HG03439 (cell line): ENCODE measurements around the gene IFT25.
"Not testable (repeated sequence)": the region's sequence is repeated elsewhere in the genome, so short reads cannot be mapped to it uniquely, and the experiment has no call there.

Experiments used
- ATAC-seq: cut with Tn5 transposase; IDR thresholded peaks from one replicate; pipeline ENCODE4 v1.9.1; 2021; ENCODE audit warnings: mild to moderate bottlenecking, moderate library complexity; ENCODE audit not compliant: unreplicated experiment

IFT25 gene

DNA sequence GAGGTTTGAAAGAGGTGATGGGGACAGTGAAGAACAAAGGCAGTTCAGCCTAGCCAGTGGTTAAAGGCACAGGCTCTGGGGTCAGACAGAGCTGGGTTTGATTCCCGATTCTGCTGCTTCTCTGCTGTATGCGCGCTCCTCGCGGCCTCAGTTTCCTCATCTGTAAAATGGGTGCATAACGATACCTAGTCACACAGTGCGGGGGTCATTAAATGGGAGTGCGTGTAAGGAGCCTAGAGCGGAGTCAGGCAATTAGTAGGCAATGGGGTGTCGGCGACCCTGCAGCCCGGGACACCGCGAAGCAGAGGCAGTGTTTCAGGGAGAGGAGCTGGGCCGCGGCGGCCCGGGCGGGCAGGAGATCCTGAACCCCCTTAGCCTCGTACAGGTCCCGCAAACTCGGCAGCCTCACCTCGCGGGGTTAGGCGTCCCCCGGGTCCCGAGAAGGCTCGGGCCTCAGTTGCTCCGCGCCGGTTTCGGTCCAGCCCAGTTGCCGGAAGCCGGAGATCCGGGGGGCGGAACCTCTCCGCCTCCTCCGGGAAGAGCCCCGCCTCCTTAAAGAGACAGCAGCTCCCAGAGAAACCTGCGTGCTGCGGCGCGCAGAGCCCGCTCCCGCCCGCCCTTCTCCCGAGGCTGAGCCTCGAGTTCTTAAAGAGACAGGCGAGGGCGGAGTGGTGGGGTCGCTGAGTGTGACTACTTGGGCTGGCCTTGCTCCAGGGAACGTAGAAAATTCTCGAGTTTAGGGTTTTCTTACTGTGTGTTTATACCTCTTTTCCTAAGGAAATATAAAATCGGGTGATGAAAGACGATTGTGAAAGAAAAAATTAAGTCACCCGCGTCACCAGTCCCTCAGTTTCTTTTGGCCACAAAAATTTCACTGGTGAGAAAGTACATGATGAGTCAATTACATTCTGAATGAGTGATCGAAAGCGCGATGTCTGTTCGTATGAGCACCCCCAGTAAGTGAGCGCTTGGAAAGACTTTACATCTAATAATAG, 55.9 kb downstream of the IFT25 start, which contains the start of gene YIPF1:
YIPF1 (minus strand) TSS at position 494 of the 995 bp plus-strand sequence. CDS start 860 bp downstream, outside the sequence.
- ATAC-seq, result peak; percentile 83

- ATAC-seq, result no peak
These were observed 56.8 kb downstream of the IFT25 start for GRCh38 chr1:53888681-53889080.

DNA sequence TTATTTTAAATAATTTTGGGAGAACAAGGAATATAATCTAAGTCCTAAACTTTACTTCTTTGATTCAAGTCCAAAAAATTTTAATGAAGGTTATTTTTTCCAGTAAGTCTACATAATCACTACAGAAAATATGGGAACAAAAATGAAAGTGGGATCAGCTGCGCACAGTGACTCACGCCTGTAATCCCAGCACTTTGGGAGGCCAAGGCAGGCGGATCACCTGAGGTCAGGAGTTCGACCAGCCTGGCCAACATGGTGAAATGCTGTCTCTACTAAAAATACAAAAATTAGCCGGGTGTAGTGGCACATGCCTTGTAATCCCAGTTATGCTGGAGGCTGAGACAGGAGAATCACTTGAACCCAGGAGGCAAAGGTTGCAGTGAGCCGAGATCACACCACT, 61.9 kb downstream of the IFT25 start:
- not testable (repeated sequence) for ATAC-seq

GRCh38 chr1:53881853-53882252, 63.6 kb downstream of the IFT25 start:
- ATAC-seq, result not testable (repeated sequence)

DNA sequence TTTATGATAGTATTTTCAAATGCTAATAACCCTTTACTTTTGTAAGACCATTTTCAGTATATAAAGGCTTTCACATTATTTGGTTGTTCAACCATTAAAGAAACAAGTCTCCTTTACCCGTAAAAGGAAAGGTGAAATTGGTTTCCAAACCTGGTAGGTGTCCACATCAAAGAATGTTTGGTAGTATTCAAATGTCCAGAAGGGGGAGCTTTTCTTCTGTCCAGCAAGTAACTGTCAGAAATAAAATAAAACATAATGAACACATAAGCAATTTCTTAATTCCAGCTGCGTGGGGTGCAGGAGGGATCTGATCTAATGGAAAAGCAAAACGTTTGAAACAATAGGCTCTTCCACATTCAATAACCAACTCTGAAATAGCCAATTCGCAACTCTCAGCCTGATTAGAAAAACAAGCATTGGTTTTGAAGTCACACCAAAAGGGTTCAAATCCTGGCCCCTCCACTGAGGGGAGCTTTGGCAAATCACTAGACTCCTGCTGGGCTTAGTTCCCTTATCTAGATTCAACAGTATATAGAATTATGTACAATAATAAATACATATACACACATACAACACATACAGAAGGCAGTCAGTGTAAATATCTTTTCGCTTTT, 66.9 kb downstream of the IFT25 start:
- no peak for ATAC-seq

DNA sequence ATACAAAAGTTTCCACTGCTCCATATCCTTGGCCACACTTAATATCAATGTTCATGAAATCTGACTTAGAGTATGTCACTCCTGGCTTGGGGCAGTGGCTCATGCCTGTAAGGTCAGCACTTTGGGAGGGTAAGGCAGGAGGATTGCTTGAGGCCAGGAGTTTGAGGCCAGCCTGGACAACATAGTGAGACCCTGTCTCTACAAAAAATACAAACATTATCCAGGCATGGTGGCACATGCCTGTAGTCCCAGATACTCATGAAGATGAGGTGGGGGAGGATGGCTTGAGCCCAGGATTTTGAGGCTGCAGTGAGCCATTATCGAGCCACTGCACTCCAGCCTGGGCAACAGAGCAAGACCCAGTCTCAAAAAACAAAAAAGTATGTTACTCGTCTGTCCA, 70.3 kb downstream of the IFT25 start:
- ATAC-seq, result not testable (repeated sequence)

- no peak for ATAC-seq
These were observed 73.6 kb downstream of the IFT25 start for GRCh38 chr1:53871773-53872484.
